NCI-H1694 (cell line): ENCODE data around the gene SUOX.
"Not testable (repeated sequence)": the region's sequence is repeated elsewhere in the genome, so short reads cannot be mapped to it uniquely, and the experiment has no call there.

Experiments used
- DNase-seq: peaks from one replicate; lab custom pipeline; 2025; lab: John Stamatoyannopoulos, UW

SUOX gene

DNA sequence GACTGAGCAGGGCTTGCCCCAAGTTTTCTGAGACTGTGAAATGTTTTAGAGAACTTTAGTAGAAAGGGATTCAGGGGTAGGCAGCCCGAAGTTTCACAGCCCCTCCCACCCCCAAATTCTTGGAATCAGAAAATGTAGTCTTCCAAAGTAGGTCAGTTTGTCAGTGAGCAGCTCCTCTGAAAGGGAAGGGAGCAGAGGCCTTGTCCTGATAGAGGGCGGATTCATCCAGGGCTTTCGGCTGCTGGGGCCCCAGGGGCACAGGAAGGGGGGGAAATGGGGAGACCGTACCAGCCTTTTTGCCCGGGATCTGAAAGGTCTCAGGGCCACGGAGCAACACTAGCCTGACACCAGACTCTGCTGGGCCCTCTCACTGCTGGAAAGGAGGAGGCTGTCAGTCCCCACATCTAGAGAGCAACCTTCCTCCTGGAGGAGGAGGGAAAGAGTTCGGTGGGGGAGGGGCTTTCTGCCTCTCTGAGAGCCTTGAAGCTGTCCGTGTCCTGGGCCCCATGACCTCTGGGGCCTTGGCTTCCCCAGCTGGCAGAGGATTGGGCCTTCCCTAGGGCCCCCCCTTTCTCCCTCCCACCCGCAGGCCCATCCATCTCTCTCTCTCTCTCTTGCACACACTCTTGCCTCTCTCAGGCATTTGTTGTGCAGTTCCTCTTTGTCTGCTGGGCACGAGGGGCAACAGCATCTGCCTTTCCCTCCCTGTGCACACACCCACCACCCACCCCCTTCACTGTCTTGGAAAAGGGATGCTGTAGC, 23.5 kb downstream of the SUOX start, which contains the start of gene IKZF4:
Gene IKZF4, plus strand, starts transcription at position 621 of the 762 bp plus-strand sequence. CDS start 451 bp downstream, outside the sequence.
- DNase-seq = no peak

DNA sequence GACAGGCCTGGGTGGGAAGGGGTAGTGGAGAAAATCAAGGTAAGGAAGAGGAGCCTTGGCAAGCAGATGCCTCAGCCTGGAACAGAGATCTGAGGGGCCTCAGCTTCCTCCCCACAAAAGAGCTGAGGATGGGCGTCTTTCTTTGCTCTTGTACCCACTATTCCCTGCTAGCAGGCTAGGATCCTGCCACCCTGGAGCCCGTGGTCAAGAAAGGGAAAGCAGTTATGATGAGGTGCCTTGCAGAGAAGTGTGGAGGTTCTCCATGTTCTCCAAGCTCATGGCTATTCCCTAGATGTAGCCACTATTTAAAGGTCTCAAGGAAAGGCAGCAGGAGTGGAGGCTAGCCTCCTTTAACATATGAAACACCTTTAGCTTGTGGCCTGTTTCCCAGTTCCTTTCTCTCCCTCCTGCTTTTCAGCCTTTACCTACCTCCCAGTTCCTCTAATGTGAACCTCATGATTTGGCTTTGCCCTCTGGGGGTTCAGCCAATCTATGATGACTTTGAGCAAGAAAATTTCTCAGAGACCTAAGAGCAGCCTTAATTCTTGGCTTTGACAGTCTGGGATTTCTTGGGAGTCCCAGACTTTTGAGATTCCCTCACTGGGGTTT, 24.9 kb downstream of the SUOX start:
- DNase-seq = no peak

DNA sequence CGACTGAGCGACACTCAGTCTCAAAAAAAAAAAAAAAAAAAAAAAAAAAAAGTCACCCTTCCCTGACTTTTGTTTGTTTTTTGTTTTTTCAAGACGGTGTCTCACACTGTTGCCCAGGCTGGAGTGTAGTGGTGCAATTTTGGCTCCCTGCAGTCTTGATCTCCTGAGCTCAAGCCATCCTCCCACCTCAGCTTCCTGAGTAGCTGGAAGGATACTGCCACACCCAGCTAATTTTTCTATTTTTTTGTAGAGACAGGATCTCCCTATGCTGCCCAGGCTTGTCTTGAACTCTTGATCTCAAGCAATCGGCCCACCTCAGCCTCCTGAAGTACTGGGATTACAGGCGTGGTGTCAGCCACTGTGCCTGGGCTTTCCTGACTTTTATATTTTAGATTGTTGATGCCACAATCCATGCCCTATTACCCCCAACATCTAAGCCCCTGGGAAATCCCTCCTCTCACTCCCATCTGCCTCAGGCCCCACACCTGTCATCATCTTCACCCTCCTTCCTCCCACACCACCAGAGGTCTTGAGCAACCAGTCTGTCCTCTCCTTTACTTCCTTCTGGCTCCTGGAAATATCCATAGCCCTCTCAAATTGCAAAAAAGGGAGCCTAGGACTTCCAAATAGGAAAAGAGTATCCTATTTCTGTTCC, 31.6 kb downstream of the SUOX start:
- DNase-seq = no peak

DNA sequence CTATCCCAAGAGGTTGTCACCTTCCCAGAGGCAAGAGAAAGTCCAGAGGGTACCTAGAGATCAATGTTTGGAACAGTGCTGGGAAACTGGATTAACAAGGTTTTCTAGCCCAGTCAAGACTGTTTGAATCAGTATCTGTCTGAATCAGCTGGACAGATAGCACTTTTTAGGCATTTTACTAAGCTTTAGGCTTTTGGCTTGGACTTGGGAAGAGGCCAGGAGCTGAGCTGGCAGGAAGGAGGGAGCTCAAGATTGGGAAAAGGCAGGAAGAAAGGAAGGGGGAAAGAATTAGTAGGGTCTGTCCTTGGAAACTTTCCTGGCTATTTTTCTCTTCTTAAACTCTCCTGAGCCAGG, 32.1 kb downstream of the SUOX start:
- DNase-seq = no peak

DNA sequence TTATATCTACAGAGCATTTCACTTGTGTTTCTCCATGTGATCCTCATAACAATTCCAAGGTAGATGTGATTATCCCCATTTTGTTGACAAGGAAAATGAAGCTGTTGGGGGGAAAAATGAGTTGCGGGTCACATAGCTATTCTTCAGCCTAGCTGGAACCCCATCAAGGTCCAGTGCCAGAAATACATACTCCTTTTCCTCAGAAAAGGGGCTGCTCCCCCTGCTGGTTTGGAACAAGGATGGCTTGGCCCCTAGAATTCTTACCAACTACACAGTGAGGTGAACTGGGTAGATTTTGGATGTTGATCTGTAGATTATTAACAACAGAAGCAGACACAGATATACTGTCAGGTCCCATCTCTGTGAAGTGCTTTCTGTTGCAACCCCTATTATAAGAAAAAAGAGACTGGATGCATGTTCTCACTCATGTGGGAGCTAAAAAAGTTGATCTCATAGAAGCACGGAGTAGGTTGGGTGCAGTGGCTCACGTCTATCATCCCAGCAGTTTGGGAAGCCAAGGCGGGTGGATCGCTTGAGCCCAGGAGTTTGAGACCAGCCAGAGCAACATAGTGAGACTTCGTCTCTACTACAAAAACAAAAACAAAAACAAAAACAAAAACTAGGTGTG, 32.7 kb downstream of the SUOX start:
- DNase-seq = peak; percentile 33

DNA sequence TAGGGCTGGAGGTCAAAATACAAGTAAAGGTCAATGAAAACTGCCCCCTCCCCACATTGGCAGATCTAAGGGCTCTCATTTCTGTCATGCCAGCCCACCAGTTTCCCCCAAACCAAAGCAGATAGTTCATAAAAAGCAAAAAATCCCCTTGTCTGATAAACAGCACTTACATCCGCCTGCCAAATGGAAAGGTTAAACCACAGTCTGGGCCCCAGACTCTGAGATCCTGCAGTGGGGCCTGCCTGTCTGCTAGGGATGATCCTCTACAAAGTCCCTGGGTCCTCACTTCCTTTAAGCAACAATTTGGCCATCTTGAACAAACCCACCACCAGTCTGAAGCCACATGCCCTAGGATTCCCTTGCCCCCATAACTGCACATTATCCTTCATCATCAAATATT, 34.9 kb downstream of the SUOX start:
- DNase-seq = no peak

DNA sequence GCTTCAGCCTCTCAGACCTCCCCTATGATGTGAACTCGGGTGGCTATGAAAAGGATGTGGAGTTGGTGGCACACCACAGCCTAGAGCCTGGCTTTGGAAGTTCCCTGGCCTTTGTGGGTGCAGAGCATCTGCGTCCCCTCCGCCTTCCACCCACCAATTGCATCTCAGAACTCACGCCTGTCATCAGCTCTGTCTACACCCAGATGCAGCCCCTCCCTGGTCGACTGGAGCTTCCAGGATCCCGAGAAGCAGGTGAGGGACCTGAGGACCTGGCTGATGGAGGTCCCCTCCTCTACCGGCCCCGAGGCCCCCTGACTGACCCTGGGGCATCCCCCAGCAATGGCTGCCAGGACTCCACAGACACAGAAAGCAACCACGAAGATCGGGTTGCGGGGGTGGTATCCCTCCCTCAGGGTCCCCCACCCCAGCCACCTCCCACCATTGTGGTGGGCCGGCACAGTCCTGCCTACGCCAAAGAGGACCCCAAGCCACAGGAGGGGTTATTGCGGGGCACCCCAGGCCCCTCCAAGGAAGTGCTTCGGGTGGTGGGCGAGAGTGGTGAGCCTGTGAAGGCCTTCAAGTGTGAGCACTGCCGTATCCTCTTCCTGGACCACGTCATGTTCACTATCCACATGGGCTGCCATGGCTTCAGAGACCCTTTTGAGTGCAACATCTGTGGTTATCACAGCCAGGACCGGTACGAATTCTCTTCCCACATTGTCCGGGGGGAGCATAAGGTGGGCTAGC, 37.7 kb downstream of the SUOX start:
- no peak for DNase-seq

DNA sequence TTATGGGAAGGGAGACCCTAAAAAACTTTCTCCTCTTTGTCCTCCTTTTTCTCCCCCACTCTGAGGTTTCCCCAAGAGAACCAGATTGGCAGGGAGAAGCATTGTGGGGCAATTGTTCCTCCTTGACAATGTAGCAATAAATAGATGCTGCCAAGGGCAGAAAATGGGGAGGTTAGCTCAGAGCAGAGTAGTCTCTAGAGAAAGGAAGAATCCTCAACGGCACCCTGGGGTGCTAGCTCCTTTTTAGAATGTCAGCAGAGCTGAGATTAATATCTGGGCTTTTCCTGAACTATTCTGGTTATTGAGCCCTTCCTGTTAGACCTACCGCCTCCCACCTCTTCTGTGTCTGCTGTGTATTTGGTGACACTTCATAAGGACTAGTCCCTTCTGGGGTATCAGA, 40.1 kb downstream of the SUOX start:
- DNase-seq = no peak

DNA sequence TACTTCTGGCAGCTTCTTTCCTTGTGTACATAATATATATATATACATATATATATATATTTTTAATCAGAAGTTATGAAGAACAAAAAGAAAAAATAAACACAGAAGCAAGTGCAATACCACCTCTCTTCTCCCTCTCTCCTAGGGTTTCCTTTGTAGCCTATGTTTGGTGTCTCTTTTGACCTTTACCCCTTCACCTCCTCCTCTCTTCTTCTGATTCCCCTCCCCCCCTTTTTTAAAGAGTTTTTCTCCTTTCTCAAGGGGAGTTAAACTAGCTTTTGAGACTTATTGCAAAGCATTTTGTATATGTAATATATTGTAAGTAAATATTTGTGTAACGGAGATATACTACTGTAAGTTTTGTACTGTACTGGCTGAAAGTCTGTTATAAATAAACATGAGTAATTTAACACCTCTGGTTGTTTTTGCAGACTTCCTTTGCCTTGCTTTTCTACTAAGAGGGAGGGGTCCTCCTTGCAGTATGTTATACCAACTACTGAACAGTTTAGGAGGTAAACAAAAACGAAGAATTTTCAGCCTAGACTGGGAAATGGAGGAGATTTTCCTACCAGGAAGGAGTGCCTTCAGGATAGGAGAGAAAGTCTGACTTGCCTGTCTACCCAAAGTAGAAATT, 41.1 kb downstream of the SUOX start:
- no peak for DNase-seq

DNA sequence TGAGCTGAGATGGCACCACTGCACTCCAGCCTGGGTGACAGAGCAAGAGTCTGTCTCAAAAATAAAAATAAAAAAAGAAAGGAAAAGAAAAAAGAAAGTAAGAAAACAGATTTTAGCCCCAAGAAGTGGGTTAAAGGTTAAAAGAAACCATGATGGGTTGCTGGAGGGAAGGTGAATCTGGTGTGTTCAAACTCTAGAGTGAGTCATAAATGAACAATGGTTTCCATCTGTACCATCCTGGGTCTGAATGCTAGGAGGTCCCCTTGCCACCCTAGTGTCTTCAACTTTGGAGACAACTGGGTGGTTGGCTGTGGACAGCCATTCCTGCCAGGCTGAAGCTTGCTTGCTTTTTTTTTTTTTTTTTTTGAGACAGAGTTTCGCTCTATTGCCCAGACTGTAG, 43.1 kb downstream of the SUOX start:
- no peak for DNase-seq

DNA sequence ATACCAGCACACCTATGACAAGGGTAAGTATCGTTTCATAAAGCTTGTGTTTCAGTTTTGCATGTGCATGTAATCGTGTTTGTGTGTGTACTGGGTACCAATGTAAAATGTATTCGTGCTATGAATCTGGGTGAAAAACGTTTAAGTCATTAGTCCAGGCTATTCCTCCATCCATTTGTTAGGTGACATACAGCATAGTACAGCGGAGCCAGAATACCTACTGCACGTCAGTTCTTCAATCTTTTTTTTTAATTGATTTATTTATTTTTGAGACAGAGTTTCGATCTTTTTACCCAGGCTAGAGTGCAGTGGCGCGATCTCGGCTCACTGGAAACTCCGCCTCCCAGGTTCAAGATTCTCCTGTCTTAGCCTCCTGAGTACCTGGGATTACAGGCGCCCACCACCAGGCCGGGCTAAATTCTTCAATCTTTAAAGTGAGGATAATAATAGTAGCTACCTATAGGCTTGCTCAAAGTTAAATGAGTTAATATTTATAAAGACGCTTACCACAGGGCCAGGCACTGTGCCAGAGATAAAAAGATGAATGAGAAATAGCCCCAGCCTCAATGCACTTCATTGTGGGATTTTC, 44.0 kb downstream of the SUOX start:
- no peak for DNase-seq

DNA sequence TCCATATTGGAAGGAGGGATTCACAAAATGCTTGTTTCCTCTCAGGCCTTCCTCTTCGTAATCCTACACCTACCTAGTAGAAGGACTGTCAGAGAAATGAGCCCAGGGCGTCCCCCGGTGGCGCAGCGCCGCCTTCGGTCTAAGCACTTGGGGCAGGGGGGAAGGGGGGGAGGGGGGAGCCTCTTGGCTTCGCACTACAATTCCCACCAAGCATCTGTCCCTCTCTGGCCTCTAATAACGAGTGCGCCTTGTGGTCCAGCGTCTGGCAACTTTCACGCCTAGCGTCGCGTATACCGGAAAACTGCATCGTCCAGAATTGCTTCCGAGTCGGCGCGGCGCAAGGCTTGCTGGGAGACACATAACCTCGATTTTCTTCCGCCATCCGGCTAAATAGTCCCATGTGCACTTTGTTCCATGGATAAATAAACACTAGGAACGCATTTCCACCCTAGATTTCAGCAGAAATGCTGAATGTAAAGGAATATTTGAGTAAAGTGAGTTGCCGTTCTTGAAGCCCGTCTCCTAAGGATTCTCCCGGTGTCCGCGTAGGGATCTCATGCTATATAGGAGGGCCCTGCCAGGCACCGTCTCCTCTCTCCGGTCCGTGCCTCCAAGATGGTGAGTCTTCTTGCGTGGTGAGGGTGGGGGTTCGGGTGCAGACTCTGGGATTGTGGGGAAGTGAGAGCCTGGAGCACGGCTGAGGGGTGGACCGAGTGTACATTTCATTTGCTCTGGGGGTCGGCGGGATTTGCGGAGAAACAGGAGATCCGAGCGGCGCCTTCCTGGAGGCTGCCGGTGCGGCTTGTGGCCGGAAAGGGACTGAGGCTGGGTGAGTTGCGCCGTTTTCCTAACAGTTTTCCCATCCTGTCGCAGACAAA, 44.7 kb downstream of the SUOX start, which contains the start of gene RPS26:
Gene RPS26, plus strand, starts transcription at position 367 of the 878 bp plus-strand sequence. Its CDS starts 249 bp downstream, at position 616.
- DNase-seq = peak; percentile 94

DNA sequence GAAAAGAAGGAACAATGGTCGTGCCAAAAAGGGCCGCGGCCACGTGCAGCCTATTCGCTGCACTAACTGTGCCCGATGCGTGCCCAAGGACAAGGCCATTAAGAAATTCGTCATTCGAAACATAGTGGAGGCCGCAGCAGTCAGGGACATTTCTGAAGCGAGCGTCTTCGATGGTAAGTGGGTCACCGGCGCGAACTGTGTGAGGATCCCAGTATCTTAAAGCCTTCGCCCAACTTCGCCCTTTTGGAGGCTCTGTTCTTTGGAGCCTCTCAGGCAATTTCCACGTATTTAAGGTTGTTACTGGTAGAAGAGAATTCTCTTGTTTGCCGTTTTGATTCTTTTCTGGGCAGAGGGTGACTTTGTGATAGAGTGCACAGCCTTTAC, 45.3 kb downstream of the SUOX start:
- DNase-seq = not testable (repeated sequence)

DNA sequence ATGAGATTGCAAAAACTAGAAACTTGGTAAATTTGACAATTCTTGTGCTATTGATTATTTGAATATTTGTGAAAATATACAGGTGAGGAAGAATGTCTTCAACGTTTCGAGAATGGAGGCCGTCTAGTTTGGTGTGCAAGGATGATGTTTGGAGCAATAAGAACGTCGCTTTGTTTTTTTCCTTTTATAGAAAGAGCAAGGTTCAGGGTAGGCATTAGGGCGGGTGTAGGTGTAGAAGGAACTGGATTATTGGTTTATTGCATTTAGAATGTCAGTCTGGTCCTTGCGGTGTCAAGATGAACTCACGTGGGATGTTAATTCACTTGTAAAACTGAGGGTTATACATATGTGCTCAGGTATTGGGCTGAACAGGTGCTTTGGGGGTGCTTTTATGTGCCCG, 45.8 kb downstream of the SUOX start:
- DNase-seq = no peak

DNA sequence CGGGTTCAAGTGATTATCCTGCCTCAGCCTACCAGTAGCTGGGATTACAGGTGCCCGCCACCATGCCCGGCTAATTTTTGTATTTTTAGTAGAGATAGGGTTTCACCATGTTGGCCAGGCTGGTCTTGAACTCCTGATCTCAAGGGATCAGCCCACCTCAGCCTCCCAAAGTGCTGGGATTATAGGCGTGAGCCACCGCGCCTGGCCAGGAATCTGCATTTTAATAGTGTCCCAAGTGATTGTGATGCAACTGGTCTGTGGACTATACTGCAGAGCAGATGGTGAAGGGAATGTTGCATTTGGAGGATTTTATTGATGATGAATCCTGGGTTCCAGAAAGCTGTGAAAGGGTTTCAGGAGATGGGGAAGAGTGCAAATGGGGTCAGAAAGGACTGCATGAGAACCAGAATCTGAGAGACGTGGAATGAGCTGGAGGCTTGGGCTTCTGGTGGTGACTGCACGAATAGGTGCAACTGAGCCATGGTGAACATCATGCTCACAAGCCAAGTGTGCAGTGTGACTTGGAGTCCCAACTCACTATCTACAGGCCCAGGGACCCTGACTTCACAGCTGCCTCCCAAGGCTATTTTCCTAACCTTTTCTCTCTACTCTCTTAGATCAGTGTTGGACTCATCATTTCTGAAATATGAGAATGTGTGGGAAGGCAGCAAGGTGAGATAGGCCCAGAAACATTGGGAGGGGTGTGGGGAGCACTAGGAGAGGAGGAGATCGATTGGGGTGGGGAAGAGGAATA, 49.1 kb downstream of the SUOX start:
- no peak for DNase-seq

DNA sequence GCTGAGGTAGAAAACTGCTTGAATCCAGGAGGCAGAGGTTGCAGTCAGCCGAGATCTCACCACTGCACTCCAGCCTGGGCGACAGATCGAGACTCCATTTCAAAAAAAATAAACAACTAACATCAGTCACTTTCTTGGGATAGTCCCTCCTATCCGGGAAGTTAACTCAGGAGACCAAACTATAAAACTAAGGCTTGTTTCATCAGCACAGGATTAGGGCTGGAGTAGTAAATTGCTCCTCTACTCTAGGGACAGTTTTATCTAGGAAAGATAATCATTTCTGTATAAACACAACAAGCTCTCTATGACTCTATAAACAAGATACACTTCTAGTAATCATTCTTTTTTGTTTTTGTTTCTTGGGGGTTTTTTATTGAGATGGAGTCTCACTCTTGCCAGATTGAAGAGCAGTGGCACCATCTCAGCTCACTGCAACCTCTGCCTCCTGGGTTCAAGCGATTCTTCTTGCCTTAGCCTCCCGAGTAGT, 56.4 kb downstream of the SUOX start:
- no peak for DNase-seq
